ENCODE data around the gene EVX2.

DNA sequence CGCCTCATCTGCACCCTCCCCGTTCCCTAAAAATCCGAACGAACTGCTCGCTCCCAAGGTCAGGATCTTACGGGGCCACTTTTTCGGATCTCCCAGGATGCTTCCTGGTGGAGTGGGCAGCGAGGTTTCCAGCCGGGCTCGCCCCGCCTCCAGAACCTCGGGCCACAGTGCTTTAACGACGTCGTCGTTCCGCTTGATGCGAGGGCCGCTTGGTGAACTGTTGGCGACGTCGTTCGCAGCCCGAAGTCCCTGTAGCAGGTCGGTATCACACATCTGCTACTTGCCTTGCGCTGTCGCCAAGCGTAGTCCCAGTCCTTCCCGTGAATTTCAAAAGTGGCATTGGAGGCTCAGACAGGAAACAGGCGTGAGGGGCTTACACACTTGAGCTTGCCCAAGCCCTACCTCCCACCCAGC lies 15.3 kb downstream of the EVX2 start:
- TF ChIP-seq CTCF (IDR thresholded peaks at IDR 0.05; ENCODE audit: low read depth, low read length, missing input control) (no peak), YY1 (IDR thresholded peaks at IDR 0.05) (no peak), JUND (IDR thresholded peaks at IDR 0.05) (no peak), TAF1 (conservative IDR thresholded peaks at IDR 0.05) (no peak), REST (IDR thresholded peaks at IDR 0.05) (no peak), RAD21 (IDR thresholded peaks at IDR 0.05) (no peak), SP1 (IDR thresholded peaks at IDR 0.05) (no peak), MAX (IDR thresholded peaks at IDR 0.05) (no peak), NR2F2 (IDR thresholded peaks at IDR 0.05) (no peak)
- TF ChIP-seq, protein P1, sequence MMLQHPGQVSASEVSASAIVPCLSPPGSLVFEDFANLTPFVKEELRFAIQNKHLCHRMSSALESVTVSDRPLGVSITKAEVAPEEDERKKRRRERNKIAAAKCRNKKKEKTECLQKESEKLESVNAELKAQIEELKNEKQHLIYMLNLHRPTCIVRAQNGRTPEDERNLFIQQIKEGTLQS (IDR thresholded peaks at IDR 0.05), result no peak

All from liver (tissue), 3 donors.